DND-41 (cell line): ENCODE results near the gene ARHGAP26.

Source experiments
- ATAC-seq: fragments of 200-7000 bp; cut with Tn5 transposase; 3 replicates; pipeline ENCODE4 v1.9.1; 2021; ENCODE audit warnings: low read depth; ENCODE audit not compliant: insufficient read depth
- DNase-seq: peaks from one replicate; pipeline ENCODE4 v3.0.0-alpha.2; 2020
- H2AFZ ChIP-seq: 2 replicates; pipeline ENCODE4 v1.6.0; 2012; ENCODE audit warnings: low read depth, low read length
- H3K27ac ChIP-seq: 2 replicates; pipeline ENCODE4 v1.5.1; 2012; ENCODE audit warnings: low read length, inconsistent platforms
- H3K27me3 ChIP-seq: fragments of 200-600 bp; sonication (generic); 2 replicates; pipeline ENCODE4 v1.6.0; 2012; ENCODE audit warnings: low read length, mild to moderate bottlenecking, inconsistent platforms; ENCODE audit not compliant: insufficient read depth, poor library complexity
- H3K36me3 ChIP-seq: 2 replicates; pipeline ENCODE4 v1.5.1; 2012; ENCODE audit warnings: low read length, inconsistent platforms; ENCODE audit not compliant: insufficient read depth
- H3K4me1 ChIP-seq: 2 replicates; pipeline ENCODE4 v1.5.1; 2012; ENCODE audit warnings: mild to moderate bottlenecking, low read length; ENCODE audit not compliant: insufficient read depth
- H3K4me2 ChIP-seq: 2 replicates; pipeline ENCODE4 v1.6.0; 2012; ENCODE audit warnings: mild to moderate bottlenecking, moderate library complexity, low read length, inconsistent platforms; ENCODE audit not compliant: insufficient read depth
- H3K4me3 ChIP-seq, 2 experiments: fragments of 200-600 bp in 1 of 2; shearing (Covaris generic) in 1 of 2; 2 replicates each; pipeline ENCODE4 v1.5.1; 2012 to 2016; ENCODE audit warnings: inconsistent platforms in 2 of 2, low read length in 2 of 2, mild to moderate bottlenecking in 2 of 2, low read depth in 1 of 2, moderate library complexity in 1 of 2
- H3K79me2 ChIP-seq: 2 replicates; pipeline ENCODE4 v1.6.0; 2012; ENCODE audit warnings: low read length, inconsistent platforms; ENCODE audit not compliant: insufficient read depth
- H3K9ac ChIP-seq: 2 replicates; pipeline ENCODE4 v1.6.0; 2012; ENCODE audit warnings: low read depth, mild to moderate bottlenecking, inconsistent platforms, low read length, moderate library complexity
- H3K9me3 ChIP-seq: 2 replicates; pipeline ENCODE4 v1.5.1; 2012; ENCODE audit warnings: low read length, moderate library complexity, mild to moderate bottlenecking, inconsistent platforms; ENCODE audit not compliant: insufficient read depth, severe bottlenecking
- H4K20me1 ChIP-seq: 2 replicates; pipeline ENCODE4 v1.6.0; 2012; ENCODE audit warnings: low read length; ENCODE audit not compliant: insufficient read depth
- CTCF ChIP-seq: IDR thresholded peaks from 2 replicates; pipeline ENCODE4 v1.5.1; 2012; ENCODE audit warnings: borderline replicate concordance, low read length, moderate library complexity, mild to moderate bottlenecking; ENCODE audit not compliant: poor library complexity, severe bottlenecking; ENCODE audit errors: extremely low read depth
- EZH2 ChIP-seq: IDR thresholded peaks from 3 replicates; pipeline ENCODE4 v1.6.1; 2012; ENCODE audit warnings: borderline replicate concordance, low read depth, mild to moderate bottlenecking, moderate library complexity, low read length, inconsistent platforms; ENCODE audit not compliant: severe bottlenecking

The ARHGAP26 gene

DNA sequence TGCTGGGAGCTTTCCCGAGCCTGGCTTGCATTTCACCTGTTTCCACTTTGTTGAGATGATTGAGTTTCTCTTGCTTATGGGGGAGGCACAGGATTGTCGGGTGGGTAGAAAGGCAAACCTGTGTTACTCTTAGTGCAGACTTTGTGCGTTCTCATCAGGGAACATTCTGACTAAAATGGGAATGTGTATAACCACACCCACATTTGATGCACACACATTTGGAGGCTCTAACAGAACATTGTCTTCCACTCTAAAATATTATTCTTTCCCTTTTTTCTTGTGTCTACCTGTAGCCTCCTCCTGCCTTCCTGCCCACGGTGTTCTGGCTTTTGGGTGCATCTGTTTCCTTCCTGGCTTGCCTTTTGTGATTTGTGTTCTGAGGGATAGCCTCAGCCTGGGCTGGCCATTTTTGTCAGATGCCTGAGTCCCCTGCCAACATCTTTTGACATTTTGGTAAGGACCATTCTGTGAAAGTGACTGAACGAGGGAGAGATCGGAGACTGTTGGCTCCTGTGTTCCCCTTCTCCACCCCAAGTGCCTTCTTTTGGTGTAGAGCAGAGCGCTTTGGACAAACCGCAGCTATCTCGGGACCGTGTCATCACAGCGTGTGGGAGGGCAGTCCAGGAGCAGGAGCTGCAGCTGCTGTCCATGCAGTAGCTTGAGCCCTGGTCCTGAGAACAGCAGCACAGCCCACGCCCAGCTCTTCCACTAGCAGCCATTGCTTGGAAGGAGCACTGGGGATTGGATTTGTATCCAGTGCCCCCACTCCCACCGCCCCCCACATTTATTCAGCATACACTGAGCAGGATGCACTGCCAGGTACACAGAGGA lies 101.4 kb downstream of the ARHGAP26 start:
- no peak overlapping the region for H3K4me2 ChIP-seq

GRCh38 chr5:142872217-142872616 lies 102.0 kb downstream of the ARHGAP26 start:
- no peak for TF ChIP-seq CTCF
- no peak for TF ChIP-seq EZH2
- Histone ChIP-seq H3K36me3 (0 out of 2 replicates have a peak, but pooled peaks cover 3% of the 10 kb centered on the region), H3K9ac (no peak overlapping the region), H3K79me2 (peaks cover 13% of the 10 kb centered on the region), H3K4me1 (0 out of 2 replicates have a peak, but pooled peaks cover 1% of the 10 kb centered on the region), H3K27me3 (no peaks in the 10 kb centered on the region), H3K27ac (no peak overlapping the region), H4K20me1 (peaks cover 19% of the 10 kb centered on the region; the same call in 1 of the 2 replicates), H3K9me3 (no peaks in the 10 kb centered on the region), H2AFZ (no peak overlapping the region), H3K4me3 (no peak overlapping the region), H3K4me2 (no peak overlapping the region)
- ATAC-seq (no peak), DNase-seq (no peak)

More for the DNA sequence above, 101.4 kb downstream of the ARHGAP26 start:
- no peak for TF ChIP-seq EZH2
- TF ChIP-seq CTCF = no peak
- Histone ChIP-seq H3K4me1 (peaks cover 8% of the 10 kb centered on the region), H3K27me3 (no peaks in the 10 kb centered on the region), H4K20me1 (peaks cover 21% of the 10 kb centered on the region; the same call in 1 of the 2 replicates), H3K36me3 (0 out of 2 replicates have a peak, but pooled peaks cover 3% of the 10 kb centered on the region), H2AFZ (no peak overlapping the region), H3K79me2 (peaks cover 13% of the 10 kb centered on the region), H3K9me3 (no peaks in the 10 kb centered on the region), H3K27ac (no peak overlapping the region), H3K9ac (no peak overlapping the region), H3K4me3 (no peak overlapping the region)
- no peak for ATAC-seq
- DNase-seq = no peak

- Histone ChIP-seq H3K9ac (no peak overlapping the region), H3K9me3 (no peaks in the 10 kb centered on the region), H3K27ac (no peak overlapping the region), H3K4me3 (no peak overlapping the region), H3K4me1 (no peaks in the 10 kb centered on the region), H2AFZ (no peak overlapping the region), H3K4me2 (no peak overlapping the region), H3K36me3 (0 out of 2 replicates have a peak, but pooled peaks cover 3% of the 10 kb centered on the region), H3K79me2 (peaks cover 9% of the 10 kb centered on the region), H4K20me1 (peaks cover 14% of the 10 kb centered on the region; the same call in 1 of the 2 replicates), H3K27me3 (no peaks in the 10 kb centered on the region)
- ATAC-seq = no peak
- TF ChIP-seq CTCF (no peak), EZH2 (no peak)
- no peak for DNase-seq
Measured at GRCh38 chr5:142872795-142873194, 102.6 kb downstream of the ARHGAP26 start.
